Sciatic nerve (tissue), 2 donors: ENCODE results near the gene IRX2. TPM values are rescaled to one million over a fixed set of nuclear protein-coding genes. Genes with fewer than 3 reads are reported as not detected.

ENCODE experiments used
- ATAC-seq: fragments of 200-7000 bp; cut with Tn5 transposase; one replicate; pipeline ENCODE4 v1.9.1; 2020; ENCODE audit warnings: mild to moderate bottlenecking, moderate library complexity
- DNase-seq: peaks from one replicate; pipeline ENCODE4 v3.0.0-alpha.2; 2020; ENCODE audit warnings: low spot score
- intact Hi-C: fragments of 100-400 bp; cut with DNase I; formaldehyde crosslinking; loops from one replicate; pipeline ENCODE4 v1.14.2; 2022
- total RNA-seq: library from RNA; stranded (reverse); fragmentation: NEBNext Ultra II Directional; extraction: Animal tissue kit (Norgen Biotek cat#: 25700); gene quantifications from one replicate; pipeline ENCODE4 v1.2.1, GENCODE V29; 2021
- donor health status: DM: no; HTN: no; CAD: no.
- donor health status: DM: no; HTN: no; CAD: no.

Gene IRX2
- total RNA-seq, 1 donor from 2014 or later, result 0.13 TPM

- intact Hi-C loops, result no loop called here
- DNase-seq (no peak), ATAC-seq (no peak)
Measured at GRCh38 chr5:2702096-2702879, 49.2 kb downstream of the IRX2 start.

- intact Hi-C loops, result no loop called here
- DNase-seq, result no peak
- ATAC-seq, result no peak
Measured at GRCh38 chr5:2701592-2701991, 49.9 kb downstream of the IRX2 start.

GRCh38 chr5:2700876-2701275 is 50.6 kb downstream of the IRX2 start:
- DNase-seq, result no peak
- intact Hi-C loops, result no loop called here
- ATAC-seq, result no peak

DNA sequence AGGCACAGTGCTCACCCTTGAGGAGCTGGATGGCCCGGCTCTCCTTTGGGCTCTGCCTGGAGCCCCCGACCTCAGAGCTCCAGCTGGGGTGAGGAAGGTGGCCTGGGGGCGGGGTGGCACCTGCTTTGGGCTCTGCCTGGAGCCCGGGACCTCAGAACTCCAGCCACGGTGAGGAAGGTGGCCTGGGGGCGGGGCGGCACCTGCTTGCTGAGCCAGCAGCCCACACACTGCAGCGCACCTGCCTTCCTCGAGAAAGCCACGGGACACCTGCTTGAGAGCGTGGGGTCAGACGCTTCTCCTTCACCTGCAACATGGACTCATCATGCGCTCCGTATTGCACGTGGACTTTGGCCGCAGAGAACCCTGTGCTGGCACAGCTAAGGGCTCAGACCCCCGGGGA is 51.8 kb downstream of the IRX2 start:
- intact Hi-C loops, result no loop called here

GRCh38 chr5:2699231-2699630 is 52.2 kb downstream of the IRX2 start:
- DNase-seq, result no peak
- no peak for ATAC-seq
- intact Hi-C loops, result no loop called here

More for the DNA sequence above, 51.8 kb downstream of the IRX2 start:
- ATAC-seq, result no peak
- no peak for DNase-seq

- intact Hi-C loops, result no loop called here
- no peak for DNase-seq
- ATAC-seq, result no peak
Measured at GRCh38 chr5:2698581-2698980, 52.9 kb downstream of the IRX2 start.

DNA sequence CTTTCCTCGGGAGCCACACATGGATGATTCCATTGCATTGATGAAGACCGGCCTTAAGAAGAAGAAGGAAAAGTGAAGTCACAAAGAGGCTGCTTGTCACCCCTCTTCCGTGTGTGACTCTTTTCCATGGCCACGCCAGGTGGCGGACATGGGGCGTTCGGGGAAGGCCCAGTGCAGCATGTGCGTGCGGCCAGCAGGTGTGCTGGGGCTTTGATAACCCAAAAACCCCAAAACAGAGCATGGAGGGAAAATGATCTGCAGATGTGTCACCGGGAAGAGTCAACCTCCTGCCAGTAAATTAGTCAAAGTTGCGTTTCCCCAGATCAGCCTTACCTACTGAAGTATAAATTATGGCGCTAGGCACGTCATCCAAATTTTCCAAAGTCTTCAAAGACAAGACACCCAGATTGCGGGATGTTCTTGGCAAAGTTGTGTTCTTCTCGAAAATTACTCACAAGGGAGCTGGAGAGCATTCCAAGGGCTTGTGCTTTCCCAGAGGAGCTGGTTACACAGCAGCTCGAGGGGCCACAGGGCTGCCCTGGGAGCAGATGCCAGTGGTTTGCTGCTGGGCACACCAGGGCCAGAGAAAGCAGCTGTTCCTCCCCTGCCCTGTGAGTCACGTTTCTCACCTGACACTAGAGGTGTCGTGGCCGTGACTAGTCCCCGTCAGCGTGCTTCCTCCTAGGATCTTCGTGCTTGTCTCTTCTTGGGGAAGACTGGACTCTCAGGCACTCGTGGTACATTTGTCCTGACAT is 53.9 kb downstream of the IRX2 start:
- ATAC-seq, result no peak
- DNase-seq, result no peak
- intact Hi-C loops, result no loop called here

- intact Hi-C loops, result no loop called here
- DNase-seq, result no peak
- no peak for ATAC-seq
Measured at GRCh38 chr5:2697041-2697440, 54.4 kb downstream of the IRX2 start.
